Measurements from ENCODE around the gene MUC22.
"Not testable (repeated sequence)": the region's sequence is repeated elsewhere in the genome, so short reads cannot be mapped to it uniquely, and the experiment has no call there.

MUC22 gene

GRCh38 chr6:31038559-31038958 is 28.3 kb downstream of the MUC22 start:
- DNase-seq (ENCODE audit: low read depth) = no peak

GRCh38 chr6:31040801-31041200 is 30.5 kb downstream of the MUC22 start:
- no peak for DNase-seq (ENCODE audit: low read depth)

- no peak for DNase-seq (ENCODE audit: low read depth)
Observed at GRCh38 chr6:31041372-31041974, 31.2 kb downstream of the MUC22 start.

GRCh38 chr6:31042806-31043205 is 32.5 kb downstream of the MUC22 start:
- peak; percentile 3 for DNase-seq (ENCODE audit: low read depth)

GRCh38 chr6:31048099-31048498 is 37.8 kb downstream of the MUC22 start:
- no peak for DNase-seq (ENCODE audit: low read depth)

- DNase-seq (ENCODE audit: low read depth) = no peak
Observed at GRCh38 chr6:31049518-31049917, 39.2 kb downstream of the MUC22 start.

GRCh38 chr6:31053187-31053586 is 42.9 kb downstream of the MUC22 start:
- DNase-seq (ENCODE audit: low read depth) = not testable (repeated sequence)

- DNase-seq (ENCODE audit: low read depth) = no peak
Observed at GRCh38 chr6:31053873-31054272, 43.6 kb downstream of the MUC22 start.

GRCh38 chr6:31055441-31055840 is 45.2 kb downstream of the MUC22 start:
- DNase-seq (ENCODE audit: low read depth) = no peak

GRCh38 chr6:31057426-31058003 is 47.2 kb downstream of the MUC22 start:
- no peak for DNase-seq (ENCODE audit: low read depth)

- DNase-seq (ENCODE audit: low read depth) = no peak
Observed at GRCh38 chr6:31058128-31058894, 48.0 kb downstream of the MUC22 start.

GRCh38 chr6:31060145-31060544 is 49.9 kb downstream of the MUC22 start:
- no peak for DNase-seq (ENCODE audit: low read depth)

GRCh38 chr6:31063906-31064435 is 53.7 kb downstream of the MUC22 start:
- DNase-seq (ENCODE audit: low read depth) = no peak

GRCh38 chr6:31065556-31065955 is 55.3 kb downstream of the MUC22 start:
- DNase-seq (ENCODE audit: low read depth) = no peak

- DNase-seq (ENCODE audit: low read depth) = not testable (repeated sequence)
Observed at GRCh38 chr6:31067028-31067427, 56.8 kb downstream of the MUC22 start.

GRCh38 chr6:31067891-31068668 is 57.8 kb downstream of the MUC22 start:
- DNase-seq (ENCODE audit: low read depth) = not testable (repeated sequence)

- DNase-seq (ENCODE audit: low read depth) = peak; percentile 55
Observed at GRCh38 chr6:31068669-31069340, 58.5 kb downstream of the MUC22 start.

- no peak for DNase-seq (ENCODE audit: low read depth)
Observed at GRCh38 chr6:31070711-31071197, 60.5 kb downstream of the MUC22 start.

GRCh38 chr6:31074401-31074800 is 64.1 kb downstream of the MUC22 start:
- no peak for DNase-seq (ENCODE audit: low read depth)

- DNase-seq (ENCODE audit: low read depth) = no peak
Observed at GRCh38 chr6:31075528-31075927, 65.3 kb downstream of the MUC22 start.

GRCh38 chr6:31076611-31077010 is 66.3 kb downstream of the MUC22 start:
- DNase-seq (ENCODE audit: low read depth) = no peak
